Fibroblast of gingiva (primary cell): Measurements from ENCODE around the gene RHOH.
A peak's percentile ranks its signal among the peaks of the same experiment; 100 is the strongest.
"Not testable (repeated sequence)": the region's sequence is repeated elsewhere in the genome, so short reads cannot be mapped to it uniquely, and the experiment has no call there.

Experiments used
- DNase-seq: peaks from one replicate; pipeline ENCODE4 v3.0.0-alpha.2; 2011; ENCODE audit warnings: low read depth

The RHOH gene, protein sequence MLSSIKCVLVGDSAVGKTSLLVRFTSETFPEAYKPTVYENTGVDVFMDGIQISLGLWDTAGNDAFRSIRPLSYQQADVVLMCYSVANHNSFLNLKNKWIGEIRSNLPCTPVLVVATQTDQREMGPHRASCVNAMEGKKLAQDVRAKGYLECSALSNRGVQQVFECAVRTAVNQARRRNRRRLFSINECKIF

DNA sequence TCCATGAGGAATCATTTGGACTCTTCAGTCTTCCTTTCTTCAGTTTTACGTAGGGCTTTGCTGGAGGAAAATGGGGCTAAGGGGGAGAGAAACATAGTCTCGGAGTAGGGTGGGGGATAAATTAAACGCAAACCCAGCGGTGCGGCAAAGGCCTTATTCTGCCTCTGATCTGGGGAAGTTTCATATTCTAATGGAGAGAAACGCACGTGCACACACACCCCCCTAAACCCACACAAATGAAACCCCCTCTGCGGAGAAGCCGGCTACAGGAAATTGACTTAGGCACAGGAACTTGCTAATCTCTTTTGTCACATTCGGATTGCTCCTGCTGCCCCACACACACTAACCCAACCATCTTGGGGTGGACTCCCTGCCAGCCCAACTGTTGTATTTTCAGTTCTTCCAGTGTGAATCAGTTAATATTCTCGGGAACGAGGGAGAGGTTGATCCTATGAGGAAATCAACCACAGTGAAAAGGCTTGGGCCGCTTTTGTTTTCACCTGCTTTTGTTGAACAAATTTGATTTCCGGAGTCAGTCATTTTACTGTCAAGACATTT is at the start of gene RHOH:
TSS of gene RHOH (plus strand) at position 308 of the 558 bp plus-strand sequence. CDS start 46,356 bp downstream, outside the sequence.
- DNase-seq, result no peak

DNA sequence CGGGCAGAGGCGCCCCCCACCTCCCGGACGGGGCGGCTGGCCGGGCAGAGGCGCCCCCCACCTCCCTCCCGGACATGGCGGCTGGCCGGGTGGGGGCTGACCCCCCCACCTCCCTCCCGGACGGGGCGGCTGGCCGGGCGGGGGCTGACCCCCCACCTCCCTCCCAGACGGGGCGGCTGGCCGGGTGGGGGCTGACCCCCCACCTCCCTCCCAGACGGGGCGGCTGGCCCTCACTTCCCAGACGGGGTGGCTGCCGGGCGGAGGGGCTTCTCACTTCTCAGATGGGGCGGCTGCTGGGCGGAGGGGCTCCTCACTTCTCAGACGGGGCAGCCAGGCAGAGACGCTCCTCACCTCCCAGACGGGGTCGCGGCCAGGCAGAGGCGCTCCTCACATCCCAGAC is 49.3 kb upstream of the RHOH start:
- DNase-seq, result not testable (repeated sequence)

DNA sequence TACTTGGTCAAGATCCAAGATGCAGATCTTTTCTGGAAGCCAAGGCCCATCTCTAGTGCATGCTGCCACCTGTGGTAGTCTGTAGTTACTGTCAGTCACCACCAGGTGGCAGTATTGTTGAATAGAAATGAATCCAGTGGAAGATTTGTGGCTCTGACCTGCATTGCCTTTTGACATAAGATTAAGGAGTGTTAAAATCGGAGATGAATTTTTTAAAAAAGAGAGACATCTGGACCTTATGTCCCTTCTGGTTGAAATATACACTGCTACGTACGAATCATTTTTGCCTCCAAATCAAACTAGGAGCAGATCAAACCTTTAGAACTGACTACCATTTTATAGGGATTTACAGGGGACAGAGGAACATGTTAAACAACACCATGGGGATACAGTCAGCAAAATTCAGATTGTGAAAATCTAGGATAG is 46.9 kb upstream of the RHOH start:
- DNase-seq, result peak; percentile 60

DNA sequence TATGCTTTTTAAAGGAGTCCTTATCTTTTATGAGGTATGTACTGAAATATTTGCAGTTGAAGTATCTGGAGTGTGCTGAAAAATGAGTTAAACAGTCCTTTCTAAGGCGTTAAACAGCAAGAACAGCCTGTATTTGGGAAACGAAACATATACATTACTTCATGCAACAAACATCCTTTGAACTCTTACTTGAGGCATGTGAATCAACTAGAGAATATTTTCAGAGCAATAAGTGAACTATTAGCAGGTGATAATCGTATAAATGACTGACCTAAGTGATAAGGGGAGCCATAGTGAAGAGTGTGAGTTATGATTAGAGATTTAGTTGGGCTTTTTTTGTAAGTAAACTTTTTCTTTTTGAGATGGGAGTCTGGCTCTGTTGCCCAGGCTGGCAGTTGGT is 45.9 kb upstream of the RHOH start:
- DNase-seq, result no peak

DNA sequence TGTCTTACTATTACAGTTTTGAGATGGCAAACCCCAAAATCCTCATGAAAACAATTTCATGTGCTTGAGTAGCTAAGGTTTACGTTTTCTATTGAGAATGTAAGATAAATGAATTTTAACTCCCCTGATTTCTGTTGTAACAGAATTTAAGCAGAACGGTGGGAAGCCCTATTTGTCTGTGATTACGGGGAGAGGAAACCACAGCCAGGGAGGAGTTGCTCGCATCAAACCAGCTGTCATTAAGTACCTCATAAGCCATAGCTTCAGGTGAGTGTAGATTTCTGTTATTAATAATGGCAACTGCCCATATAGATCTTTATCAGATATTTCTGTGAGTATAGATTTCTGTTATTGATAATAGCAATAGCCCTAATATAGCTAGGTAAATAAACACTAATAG is 44.2 kb upstream of the RHOH start:
- no peak for DNase-seq

DNA sequence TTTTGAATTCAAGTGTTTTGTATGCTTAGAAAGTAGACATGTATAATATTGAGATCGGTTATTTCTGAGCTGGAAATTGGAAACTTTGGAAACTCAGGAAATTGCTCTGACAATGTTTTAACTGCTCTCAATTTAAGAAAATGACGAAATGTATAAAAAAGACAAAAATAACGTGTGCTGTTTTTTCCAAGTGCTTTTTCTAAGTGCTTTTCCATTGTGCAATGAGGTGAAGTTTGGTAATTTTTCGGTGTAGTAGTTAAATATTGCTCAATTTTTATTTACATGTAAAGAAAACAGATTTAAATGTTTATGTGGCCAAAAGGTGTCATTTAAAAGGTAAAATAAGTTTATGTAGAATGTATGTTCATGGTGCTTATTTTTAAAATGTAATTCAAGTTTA is 39.4 kb upstream of the RHOH start:
- DNase-seq, result peak; percentile 49

DNA sequence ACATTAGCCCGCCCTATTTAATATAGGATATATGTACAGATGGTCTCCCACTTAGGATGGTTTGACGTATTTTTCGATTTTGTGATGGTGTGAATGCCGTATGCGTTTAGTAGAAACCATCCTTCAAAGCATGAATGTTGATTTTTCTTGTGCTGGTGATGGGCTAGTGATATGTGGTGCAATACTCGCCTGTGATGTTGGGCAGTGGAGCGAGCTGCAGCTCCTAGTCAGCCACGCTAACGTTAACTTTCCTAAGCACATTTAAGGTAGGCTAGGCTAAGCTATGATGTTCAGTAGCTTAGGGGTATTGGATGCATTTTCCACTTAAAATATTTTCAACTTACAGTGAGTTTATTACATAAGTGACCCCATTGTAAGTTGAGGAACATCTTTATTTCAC is 36.6 kb upstream of the RHOH start:
- no peak for DNase-seq

DNA sequence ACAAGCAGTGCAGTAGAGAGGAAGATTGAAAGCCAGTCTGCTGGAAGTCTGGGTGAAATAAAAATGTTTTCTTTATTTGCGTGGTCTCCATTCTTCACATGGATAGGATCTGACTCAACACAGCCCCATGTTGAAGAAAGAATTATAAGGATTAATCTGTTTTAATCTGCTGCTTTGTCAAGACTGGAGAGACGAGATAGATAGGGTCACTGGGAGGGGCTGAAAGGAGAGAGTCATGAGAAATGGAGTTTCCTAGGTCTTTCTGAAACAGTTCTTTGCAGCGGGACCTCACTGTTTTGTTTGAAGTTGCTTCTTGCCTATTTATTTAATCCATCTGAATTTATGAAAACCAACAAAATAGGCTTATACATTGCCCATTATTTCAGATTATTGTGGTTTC is 32.4 kb upstream of the RHOH start:
- no peak for DNase-seq

DNA sequence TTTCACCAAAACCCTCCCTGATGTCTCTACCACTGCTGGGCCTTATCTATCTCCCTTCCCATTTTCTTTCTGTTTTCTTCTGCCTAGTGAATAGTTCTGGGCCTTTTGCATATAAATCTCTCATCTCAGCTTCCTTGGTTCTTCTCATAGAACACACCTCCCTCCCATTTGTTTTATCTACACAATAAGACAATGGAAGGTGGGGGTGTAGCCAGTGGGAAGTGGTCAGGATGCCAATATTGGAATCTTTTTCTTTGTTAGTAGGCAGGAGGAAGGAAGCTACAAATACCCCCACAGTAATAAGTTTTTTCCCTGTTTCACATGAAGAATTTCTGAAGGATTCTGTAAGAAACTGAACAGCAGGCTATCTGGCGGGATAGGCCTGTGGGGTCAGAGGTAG is 30.9 kb upstream of the RHOH start:
- no peak for DNase-seq

DNA sequence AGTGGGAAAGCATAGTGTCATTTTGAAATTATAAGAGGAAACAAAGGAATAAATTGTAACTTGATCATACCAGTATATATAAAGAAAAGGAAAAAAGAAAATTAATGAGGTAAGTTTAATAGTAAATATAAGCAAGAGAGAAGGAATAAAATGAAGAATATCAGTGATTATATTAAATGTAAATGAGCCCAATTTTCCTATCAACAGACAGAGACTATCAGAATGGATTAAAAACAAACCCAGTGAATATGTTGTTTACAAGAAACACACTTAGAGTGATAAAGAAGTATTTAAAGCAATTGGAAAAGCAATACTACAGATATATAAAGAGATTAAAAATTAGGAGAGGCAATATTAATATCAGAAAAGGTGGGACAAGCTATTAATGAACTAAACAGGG is 28.8 kb upstream of the RHOH start:
- DNase-seq, result no peak

DNA sequence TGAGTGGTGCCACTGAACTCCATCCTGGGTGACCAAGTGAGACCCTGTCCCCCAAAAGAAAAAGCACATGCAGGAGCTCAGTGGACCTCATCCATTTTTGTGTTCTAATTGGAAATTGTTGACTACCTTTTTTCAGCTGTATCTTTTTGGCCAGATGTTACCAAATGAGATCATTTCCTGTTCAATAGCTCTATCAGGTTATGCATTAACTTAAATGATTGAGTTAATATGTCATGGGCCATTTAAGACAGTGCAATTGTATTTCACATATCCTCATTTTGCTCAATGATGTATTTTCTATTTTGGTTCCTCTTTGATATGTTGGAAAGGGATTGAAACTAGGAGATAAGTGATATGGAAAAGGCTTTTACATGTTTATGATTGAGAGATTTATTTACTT is 26.2 kb upstream of the RHOH start:
- no peak for DNase-seq

DNA sequence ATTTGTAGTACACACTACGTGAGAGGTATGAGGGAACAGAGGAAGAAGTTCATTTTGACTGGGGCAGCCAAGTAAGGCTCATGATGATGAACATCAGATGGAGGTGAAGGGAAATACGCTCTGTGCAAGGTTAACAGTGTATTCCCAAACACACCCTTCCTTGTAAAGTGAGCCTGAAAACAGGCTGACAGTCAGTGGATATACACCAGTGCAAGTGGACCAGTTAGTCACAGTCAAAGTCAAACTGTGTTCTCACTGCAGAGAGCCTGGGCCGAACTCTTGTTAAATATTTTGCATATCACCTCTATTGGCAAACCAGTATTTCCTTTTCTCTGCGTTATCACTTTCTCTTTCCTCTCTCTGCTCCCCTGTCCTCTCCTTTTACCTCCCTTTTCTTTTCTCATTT is 23.4 kb upstream of the RHOH start:
- no peak for DNase-seq

DNA sequence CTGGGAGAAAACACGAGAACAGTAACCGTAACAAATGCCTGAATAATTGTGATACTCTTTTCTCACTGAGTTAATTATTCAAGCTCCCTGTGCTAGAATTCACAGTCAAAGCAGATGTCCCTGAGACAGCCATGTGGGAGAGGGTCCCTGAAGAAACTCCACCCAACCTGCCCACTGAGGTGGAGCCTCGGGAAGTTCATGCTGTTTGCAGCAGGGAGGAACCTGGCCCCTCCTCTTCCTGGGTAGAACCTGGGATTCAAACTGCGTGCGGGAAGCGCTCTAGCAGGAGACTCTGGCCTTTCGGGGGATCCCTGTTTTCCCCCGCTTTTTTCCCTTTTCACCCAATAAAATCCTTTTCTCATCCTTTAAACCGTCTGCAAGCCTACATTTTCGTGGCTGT is 20.2 kb upstream of the RHOH start:
- DNase-seq, result no peak

DNA sequence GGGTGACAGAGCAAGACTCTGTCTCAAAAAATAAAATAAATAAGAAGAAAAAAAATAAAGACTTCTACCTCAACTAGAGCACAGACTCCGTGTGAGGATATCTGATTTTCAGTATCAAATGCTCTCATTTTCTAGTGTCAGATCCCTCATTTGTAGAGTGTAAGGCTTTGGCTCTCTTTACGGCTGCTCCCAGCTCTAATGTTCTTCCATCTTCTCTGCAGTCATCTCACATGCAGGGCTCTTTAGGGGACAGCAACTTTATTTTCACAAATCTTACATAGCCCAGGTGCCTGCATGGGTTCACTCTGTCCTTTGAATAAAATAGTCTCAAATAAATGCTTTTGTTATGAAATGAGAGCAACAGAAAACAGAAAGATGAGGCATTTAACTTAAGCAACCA is 19.2 kb upstream of the RHOH start:
- no peak for DNase-seq

DNA sequence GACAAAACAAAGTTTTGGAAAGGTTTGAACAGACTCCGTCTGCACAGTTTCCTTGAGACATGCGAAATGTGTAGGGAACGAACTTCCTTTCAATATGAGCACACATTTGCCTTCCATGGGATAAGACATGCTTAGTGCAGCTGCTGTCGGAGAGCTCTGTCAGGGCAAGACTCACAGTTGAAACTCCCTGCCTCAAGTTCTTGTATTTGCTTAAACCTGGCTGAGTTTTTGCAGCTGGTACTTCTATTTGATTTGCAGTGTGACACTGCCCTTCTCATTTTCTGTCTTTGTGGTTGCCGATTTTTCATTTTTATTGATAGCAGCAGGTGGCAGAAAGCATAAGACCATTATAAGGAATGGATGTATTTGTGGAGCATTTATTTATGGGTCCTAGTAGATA is 18.2 kb upstream of the RHOH start:
- no peak for DNase-seq

DNA sequence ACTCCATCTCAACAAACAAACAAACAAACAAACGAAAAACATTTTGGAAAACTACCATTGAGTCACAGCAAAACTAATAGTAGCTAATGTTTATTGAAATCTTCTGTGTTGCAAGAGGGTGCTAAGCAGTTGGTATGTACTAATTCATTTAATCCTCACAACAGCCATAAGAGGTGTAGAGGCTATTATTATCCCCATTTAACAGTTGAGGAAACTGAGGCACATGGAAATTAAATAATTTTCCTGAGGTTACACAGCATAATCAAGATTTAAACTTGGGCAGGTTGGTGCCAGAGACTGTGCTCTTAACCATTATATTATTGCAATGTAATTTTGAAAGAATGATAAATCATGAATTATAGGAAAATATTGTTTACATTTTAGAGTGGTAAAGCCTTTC is 17.5 kb upstream of the RHOH start:
- no peak for DNase-seq

DNA sequence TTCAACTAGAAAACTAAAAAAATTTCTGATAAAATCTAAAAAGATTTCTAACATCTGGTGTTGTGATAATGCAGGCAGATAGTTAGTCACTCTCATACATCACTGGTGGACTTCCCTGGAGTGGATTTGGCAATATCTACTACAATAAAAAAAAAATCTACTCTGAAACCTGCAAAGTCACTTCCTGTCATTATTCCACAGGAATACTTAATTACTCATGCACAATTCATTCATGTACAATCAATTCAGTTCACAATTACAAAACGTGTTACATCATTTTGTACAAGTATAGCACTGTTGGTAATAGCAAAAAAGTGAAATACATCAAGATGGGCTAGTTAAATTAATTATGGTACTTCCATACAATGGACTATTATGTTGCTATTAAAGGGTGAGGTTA is 16.5 kb upstream of the RHOH start:
- DNase-seq, result peak; percentile 90

DNA sequence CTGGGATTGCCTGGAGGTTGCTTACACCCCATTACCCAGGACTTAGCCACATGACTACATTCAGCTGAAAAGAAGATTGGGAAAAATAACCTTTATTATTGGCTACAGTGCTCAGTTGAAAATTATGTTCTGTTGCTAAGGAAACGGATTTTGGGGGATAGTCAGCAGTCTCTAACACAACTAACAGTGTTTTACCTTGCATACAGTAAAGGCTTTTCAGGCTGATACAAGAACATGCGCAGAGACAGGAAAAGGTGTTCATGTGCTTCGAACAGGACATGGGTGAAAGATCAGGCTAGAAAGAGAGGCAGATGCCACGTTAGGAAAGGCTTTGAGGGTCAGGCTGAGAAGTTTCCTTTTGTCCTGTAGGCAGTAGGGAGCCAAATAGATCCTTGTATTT is 14.8 kb upstream of the RHOH start:
- no peak for DNase-seq

DNA sequence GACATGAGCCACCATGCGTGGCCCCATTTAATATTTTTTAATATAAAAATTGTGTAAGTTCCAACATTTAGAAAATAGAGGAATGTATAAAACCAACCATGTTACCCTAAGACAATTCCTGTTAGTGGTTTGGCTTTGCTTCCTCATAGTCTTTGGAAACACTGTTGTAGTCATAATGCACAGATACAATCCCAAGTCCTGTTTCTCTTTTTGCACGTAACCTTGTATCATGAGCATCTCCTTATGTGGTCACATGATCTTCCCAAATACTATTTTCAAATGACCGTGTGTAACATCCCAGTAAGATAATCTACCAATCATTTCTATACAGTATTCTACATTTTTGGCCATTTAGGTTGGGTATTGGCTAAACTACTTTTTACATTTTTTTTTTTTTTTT is 13.9 kb upstream of the RHOH start:
- no peak for DNase-seq

DNA sequence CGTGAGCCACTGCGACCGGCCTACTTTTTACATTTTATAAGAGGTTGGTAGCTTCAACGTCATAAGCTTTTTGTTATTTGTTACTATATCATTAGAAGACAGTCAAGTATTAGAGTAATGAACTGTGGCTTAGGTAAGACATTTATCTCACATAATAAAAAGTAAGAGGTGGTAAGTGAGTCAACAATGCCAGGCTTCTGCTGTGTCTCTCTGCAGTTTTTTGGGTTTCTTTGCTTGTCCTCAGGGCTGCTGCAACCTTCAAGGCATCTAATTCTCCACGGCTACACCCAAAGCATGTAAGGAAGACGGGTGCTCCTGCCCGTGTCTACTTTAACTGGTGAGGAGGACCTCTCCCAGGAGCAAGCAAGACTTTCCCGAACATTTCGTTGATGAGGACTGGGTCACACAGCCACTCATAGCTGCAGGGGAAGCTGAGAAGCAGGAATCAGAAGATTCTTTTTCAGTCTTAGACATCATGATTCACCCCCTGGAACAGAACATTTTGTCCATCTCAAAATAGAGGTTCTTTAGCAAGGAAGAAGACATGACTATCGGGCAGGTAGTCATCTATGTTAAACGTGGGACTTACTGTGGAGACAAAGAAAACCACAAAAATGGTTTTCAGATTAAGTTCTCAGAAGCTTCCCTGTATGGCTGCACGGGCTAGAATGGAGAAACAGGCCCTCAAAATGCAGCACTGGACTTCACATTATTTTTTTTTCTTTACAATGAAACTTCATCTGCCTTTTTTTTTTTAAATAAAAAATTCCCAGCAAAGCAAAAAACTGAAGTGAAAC is 13.0 kb upstream of the RHOH start:
- DNase-seq, result peak; percentile 44

DNA sequence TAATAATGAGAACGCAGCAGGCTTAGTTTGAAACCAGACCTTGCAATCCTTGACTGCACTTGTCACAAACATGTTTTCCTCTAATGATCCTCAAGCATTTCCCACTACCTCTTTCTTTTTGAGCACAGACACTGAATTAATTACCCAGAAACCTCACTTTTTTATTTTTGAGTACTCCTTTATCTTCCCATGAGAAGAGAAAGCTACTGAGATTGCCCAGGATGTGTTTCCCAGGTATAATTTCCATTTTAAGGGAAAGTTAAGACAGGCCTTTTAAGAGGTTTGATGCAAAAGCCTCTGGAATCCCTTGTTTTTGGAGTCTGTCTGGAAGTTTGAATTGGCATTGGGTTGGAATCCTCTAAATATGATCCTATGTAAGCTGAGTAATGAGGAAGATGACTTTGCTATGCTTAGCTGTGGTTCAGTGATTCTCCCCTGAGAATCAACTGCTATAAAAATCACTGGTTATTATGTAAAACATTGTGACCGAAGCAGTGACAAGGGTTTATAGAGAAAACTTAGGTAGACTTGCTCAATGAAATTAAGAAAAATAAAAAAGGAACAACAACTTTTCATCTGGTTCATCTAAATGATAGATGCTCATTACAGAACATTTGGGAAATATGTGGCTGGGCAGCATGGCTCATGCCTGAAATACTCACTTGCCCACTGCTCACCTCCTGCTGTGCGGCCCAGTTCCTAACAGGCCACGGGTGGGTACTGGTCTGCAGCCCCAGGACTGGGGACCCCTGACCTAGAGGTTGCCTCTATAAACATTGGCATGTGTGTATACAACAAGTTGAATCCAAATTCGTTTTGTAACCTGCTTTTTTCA is 10.8 kb upstream of the RHOH start:
- DNase-seq, result peak; percentile 77

DNA sequence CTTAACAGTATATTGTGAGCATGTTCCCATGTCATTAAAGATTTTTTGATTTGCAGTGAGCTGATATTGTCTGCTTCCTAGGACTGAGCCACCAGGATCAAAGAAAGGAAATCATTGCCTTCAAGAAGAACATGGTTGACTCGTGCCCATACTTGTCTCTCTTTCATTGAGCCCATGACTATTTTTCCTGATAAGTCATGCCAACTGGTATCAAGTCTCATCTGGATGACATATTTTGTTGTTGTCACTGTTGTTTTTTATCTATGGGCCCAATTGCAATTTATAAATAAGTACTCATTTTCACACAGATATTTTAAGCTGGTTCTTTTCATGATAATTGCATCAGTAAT is 10.2 kb upstream of the RHOH start:
- no peak for DNase-seq

DNA sequence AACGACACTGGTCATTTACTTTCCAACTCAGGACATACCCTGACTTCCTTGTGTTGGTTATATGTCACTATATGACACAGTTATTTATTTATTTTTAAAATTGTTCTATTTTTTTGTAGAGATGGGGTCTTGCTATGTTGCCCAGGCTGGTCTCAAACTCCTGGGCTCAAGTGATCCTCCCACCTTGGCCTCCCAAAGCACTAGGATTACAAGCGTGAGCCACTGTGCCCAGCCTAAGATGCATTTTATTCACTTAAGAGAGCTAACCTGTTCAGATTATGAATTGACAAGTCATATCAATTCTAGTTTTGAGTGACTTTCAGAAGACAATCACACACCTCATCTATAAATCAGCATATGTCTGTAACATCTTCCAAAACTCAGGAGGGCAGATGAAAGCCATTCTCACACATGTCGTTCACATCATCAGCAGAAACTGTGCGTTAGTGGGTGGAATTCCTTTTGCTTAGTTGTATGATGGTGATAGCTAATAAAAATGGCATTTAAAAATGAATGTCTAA is 9.4 kb upstream of the RHOH start:
- DNase-seq, result no peak
